AG04449 (cell line): ENCODE results near the gene KIF26A.

Experiments
- CTCF ChIA-PET: fragments of 350-600 bp; formaldehyde crosslinking; extraction: SDS; loops from one replicate; lab custom pipeline; 2021; ENCODE audit warnings: antibody characterized with exemption; lab: Yijun Ruan, JAX
- POLR2A ChIA-PET: fragments of 400-600, 350-600 bp; formaldehyde crosslinking; extraction: SDS; loops from one replicate; lab custom pipeline; 2020; ENCODE audit warnings: antibody characterized with exemption, inconsistent platforms; lab: Yijun Ruan, JAX
- DNase-seq: peaks from one replicate; pipeline ENCODE4 v3.0.0-alpha.2; 2010; ENCODE audit warnings: low read depth, low spot score
- H3K4me3 ChIP-seq: 2 replicates; pipeline ENCODE4 v1.5.1; 2011; ENCODE audit warnings: low read depth, mild to moderate bottlenecking, control low read depth, low read length
- TF ChIP-seq, protein P1 (sequence below): IDR thresholded peaks from one replicate; pipeline ENCODE4 v1.5.1; 2011; ENCODE audit warnings: mild to moderate bottlenecking, moderate library complexity, low read length, control low read depth, inconsistent platforms; ENCODE audit not compliant: insufficient read depth; ENCODE audit errors: missing control alignments

Gene KIF26A

DNA sequence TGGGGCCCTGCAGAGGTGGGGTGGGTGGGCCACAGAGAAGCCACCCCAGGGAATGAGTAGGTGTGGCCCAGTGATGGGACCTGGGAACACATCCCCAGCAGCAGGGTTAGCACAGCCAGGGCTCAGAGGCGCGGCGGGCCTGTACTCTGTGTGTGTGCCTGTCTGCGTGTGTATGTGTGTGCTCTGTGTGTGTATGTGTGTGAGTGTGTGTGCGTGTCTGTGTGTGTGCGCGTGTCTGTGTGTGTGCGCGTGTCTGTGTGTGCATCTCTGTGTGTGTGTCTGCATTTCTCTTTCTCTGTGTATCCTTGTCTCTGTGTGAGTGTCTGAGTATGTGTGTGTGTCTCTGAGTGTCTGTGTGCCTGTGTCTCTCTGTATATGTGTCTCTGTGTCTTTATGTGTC, 26.1 kb downstream of the KIF26A start:
- TF ChIP-seq, protein P1, sequence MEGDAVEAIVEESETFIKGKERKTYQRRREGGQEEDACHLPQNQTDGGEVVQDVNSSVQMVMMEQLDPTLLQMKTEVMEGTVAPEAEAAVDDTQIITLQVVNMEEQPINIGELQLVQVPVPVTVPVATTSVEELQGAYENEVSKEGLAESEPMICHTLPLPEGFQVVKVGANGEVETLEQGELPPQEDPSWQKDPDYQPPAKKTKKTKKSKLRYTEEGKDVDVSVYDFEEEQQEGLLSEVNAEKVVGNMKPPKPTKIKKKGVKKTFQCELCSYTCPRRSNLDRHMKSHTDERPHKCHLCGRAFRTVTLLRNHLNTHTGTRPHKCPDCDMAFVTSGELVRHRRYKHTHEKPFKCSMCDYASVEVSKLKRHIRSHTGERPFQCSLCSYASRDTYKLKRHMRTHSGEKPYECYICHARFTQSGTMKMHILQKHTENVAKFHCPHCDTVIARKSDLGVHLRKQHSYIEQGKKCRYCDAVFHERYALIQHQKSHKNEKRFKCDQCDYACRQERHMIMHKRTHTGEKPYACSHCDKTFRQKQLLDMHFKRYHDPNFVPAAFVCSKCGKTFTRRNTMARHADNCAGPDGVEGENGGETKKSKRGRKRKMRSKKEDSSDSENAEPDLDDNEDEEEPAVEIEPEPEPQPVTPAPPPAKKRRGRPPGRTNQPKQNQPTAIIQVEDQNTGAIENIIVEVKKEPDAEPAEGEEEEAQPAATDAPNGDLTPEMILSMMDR, result no peak
- ChIA-PET POLR2A (no interaction called here), CTCF (no interaction called here)
- H3K4me3 ChIP-seq, result no peak overlapping the region
- DNase-seq, result no peak

DNA sequence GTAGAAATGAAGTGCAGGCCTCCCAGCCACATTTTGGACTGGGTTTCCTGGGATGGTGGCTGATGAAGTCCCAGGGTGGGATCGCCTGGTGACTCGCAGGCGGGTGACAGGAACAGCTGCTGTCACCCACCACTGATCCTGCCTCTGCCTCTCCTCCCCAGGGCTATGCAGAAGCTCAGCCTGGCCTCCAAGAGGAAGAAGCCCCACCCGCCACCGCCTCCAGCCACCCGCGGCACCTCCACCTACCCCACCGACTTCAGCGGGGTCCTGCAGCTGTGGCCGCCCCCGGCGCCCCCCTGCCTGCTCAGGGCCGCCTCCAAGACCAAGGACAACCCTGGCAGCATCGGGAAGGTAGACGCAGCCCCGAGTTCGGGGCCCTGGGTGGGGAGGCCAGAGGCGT, 28.3 kb downstream of the KIF26A start:
- DNase-seq, result no peak
- TF ChIP-seq, protein P1, result no peak
- CTCF ChIA-PET, result no interaction called here
- POLR2A ChIA-PET, result no interaction called here
- no peak overlapping the region for H3K4me3 ChIP-seq

DNA sequence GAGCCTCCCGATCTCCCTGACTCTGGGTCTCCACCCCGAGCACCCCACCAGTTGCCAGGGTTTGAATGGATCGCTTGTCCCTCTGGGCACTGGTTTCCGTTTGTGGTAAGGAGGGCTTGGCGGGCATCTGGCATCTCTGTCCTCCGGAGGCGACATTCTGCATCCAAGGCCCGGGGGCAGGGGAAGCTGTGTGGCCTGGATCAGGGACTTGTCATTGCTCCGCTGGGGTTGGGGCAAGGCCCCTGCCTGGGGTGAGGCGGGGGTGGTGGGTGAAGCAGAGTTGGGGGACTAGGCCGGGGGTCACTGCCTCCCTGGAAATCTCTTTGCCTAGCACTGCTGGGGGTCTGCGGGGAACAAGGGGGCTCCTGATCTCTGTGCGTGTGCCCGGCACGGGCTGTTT, 30.2 kb downstream of the KIF26A start:
- TF ChIP-seq, protein P1, result no peak
- CTCF ChIA-PET, result no interaction called here
- no peak overlapping the region for H3K4me3 ChIP-seq
- POLR2A ChIA-PET, result no interaction called here
- DNase-seq, result no peak

- no peak for DNase-seq
- POLR2A ChIA-PET, result no interaction called here
Measured at GRCh38 chr14:104169005-104169698, 30.8 kb downstream of the KIF26A start.

DNA sequence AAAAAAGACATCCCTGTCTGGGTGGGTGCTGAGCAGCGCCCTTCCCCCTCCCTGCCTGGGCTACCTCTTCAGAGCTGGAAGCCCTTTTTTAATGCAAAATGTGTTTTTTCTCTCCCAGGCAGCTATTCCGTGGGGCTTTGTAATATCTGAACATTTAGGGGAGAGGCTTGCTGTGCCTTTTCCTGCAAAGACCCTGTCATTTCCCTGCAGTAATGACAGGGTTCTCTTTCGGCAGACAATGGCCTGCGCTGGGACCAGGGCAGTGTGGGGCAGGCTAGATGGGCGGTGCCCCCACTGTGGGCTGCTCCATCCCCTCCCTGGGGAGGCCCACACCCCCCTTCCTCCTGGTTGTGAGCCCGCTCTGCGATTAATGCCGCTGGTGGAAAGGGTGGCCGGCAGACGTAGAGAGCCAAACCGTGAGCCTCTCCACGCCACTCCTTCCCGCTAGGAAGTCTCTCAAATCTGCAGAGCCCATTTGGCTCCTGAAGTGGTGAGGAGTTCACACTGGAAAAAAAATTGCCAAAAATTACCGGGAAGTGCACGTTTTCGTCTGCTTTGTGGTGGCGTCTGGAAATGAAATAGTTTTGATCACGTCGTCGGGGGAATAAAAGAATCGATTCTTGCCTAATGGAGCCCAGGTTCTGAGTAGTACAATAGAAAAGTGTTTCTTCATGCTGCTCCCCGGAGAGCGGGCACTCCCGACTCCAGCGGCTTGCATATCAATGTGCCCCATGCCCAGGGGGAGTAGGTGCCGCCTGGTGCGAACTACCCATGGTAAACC, 31.5 kb downstream of the KIF26A start:
- H3K4me3 ChIP-seq, result no peak overlapping the region
- CTCF ChIA-PET, result no interaction called here

More at GRCh38 chr14:104169005-104169698, 30.8 kb downstream of the KIF26A start:
- H3K4me3 ChIP-seq, result no peak overlapping the region
- CTCF ChIA-PET, result no interaction called here
- TF ChIP-seq, protein P1, result no peak

DNA sequence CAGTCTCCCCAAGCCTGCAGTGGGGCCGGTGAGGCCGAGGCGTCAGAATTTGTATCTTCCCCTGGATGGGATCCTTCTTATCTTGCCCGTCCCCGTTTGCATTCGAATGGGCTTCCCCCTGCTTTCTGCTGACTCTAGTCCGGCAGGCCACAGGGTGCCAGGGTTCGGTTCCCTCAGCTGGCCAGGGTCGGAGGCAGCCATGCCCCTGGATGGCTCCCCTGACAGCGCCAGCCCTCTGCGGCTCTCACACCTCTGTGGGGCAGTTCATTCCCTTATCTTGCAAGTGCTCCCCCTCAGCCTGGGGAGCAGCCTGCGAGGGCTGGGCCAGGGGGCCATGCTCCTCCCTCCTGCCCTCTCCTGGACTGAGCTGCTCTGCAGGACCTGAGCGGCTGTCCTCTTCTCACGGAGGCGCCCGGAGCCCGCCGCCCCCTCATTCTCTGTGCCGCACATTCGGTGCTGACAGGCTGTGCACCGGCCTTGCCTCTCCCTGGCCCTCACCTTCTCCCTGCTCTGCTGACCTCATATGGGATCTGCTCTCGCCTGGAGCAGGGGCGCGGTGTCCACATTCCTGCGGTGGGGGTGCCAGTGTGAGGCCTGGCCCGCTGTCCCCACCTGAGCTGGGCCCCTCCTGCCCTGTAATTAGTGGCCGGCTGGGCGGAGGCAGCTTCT, 32.8 kb downstream of the KIF26A start:
- ChIA-PET CTCF (no interaction called here), POLR2A (no interaction called here)

More for the DNA sequence above, 31.5 kb downstream of the KIF26A start:
- no peak for DNase-seq
- TF ChIP-seq, protein P1, result no peak
- POLR2A ChIA-PET, result no interaction called here

More for the DNA sequence above, 32.8 kb downstream of the KIF26A start:
- TF ChIP-seq, protein P1, result no peak
- DNase-seq, result no peak
- no peak overlapping the region for H3K4me3 ChIP-seq
